ENCODE measurements around the gene CCDC47. TPM values are rescaled to one million over a fixed set of nuclear protein-coding genes. Genes with fewer than 3 reads are reported as not detected.
A peak's percentile ranks its signal among the peaks of the same experiment; 100 is the strongest.

Gene CCDC47
- total RNA-seq, 1 donor from 2014 or later = 92.8 TPM

DNA sequence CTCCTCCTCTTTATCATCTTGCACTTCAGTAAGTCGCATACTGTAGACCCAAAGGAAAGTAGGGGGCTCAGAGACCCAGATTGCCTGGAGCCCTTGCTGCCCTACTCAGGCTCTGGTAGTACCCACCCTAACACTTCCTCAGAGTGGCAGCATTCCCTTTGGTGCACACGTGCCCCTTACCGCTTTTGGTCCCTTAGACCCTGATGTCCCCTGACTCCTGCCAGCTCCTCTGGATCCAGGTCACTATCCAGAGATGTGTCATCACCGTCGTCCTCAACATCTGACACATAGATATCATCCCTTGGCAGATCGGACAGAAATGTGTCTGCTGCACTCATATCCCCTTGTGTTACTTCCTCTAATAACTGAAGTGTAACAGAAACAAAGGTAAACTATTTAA is 48.4 kb upstream of the CCDC47 start:
- Histone ChIP-seq H3K27me3 (ENCODE audit: insufficient read depth, low read length) (no peaks in the 10 kb centered on the region), H2AFZ (ENCODE audit: low read depth, low read length) (no peak overlapping the region), H3K27ac (ENCODE audit: low read depth, low read length) (no peak overlapping the region), H3K9ac (ENCODE audit: low read length) (no peak overlapping the region), H3K4me1 (ENCODE audit: insufficient read depth, low read length) (peaks cover 7% of the 10 kb centered on the region), H3K36me3 (ENCODE audit: insufficient read depth, low read length) (peaks cover 76% of the 10 kb centered on the region), H4K20me1 (ENCODE audit: insufficient read depth, low read length) (peaks cover 64% of the 10 kb centered on the region), H3K4me3 (ENCODE audit: insufficient read depth, low read depth, low read length) (no peak overlapping the region), H3K79me2 (ENCODE audit: insufficient read depth, low read length) (peaks cover 76% of the 10 kb centered on the region), H3K9me3 (ENCODE audit: insufficient read depth, low read depth, low read length) (no peaks in the 10 kb centered on the region), H3K4me2 (ENCODE audit: low read length) (no peak overlapping the region)
- H3K4me3 Mint-ChIP-seq (ENCODE audit: unreplicated experiment) = no peak overlapping the region
- peaks cover 46% of the 10 kb centered on the region for H3K36me3 Mint-ChIP-seq (ENCODE audit: low read depth, unreplicated experiment)
- FAIRE-seq (no peak), DNase-seq (ENCODE audit: low read depth) (no peak)
- TF ChIP-seq, protein P1, sequence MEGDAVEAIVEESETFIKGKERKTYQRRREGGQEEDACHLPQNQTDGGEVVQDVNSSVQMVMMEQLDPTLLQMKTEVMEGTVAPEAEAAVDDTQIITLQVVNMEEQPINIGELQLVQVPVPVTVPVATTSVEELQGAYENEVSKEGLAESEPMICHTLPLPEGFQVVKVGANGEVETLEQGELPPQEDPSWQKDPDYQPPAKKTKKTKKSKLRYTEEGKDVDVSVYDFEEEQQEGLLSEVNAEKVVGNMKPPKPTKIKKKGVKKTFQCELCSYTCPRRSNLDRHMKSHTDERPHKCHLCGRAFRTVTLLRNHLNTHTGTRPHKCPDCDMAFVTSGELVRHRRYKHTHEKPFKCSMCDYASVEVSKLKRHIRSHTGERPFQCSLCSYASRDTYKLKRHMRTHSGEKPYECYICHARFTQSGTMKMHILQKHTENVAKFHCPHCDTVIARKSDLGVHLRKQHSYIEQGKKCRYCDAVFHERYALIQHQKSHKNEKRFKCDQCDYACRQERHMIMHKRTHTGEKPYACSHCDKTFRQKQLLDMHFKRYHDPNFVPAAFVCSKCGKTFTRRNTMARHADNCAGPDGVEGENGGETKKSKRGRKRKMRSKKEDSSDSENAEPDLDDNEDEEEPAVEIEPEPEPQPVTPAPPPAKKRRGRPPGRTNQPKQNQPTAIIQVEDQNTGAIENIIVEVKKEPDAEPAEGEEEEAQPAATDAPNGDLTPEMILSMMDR (IDR thresholded peaks at IDR 0.05; ENCODE audit: insufficient read depth, low read depth, low read length) = no peak
- no peak for TF ChIP-seq EZH2 (IDR thresholded peaks at IDR 0.05; ENCODE audit: insufficient read depth, low read length)
- peaks cover 16% of the 10 kb centered on the region for H3K4me1 Mint-ChIP-seq (ENCODE audit: low read depth, unreplicated experiment)
- H3K27me3 Mint-ChIP-seq (ENCODE audit: low read depth, unreplicated experiment) = no peaks in the 10 kb centered on the region
- no peaks in the 10 kb centered on the region for H3K9me3 Mint-ChIP-seq (ENCODE audit: unreplicated experiment)
- peak overlapping the region; percentile 70 for H3K27ac Mint-ChIP-seq (ENCODE audit: unreplicated experiment)

DNA sequence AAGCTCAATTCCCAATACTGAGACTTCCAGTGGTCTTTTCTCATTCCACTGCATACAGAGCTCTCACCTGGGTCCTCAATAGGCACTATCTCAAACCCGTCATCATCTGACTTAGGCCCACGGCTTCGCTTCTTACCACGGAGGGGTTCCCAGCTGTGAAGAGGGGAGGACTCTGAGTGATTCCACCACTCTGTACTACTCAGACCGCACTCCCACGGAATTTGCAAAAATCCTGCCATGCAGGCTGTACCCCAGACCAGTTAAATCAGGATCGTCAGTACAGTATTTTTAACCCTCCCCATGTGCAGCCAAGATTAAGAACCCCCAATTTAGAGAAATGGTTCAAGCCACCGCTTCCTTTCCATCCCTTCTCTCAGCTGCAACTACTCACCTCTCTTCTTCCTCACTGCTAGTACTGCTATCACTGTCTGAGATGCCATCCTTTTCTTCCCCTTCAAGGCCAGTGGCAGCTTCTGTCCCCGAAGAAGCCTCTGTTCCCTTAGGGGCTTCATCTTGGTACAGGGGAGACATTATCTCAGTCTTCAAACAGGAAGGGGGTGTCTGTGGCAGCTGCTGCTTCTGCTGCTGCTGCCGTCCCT is 47.7 kb upstream of the CCDC47 start:
- H2AFZ ChIP-seq (ENCODE audit: low read depth, low read length) = no peak overlapping the region
- DNase-seq (ENCODE audit: low read depth) (no peak), FAIRE-seq (no peak)
- H3K9ac ChIP-seq (ENCODE audit: low read length) = no peak overlapping the region
- Mint-ChIP-seq H3K9me3 (ENCODE audit: unreplicated experiment) (no peaks in the 10 kb centered on the region), H3K4me1 (ENCODE audit: low read depth, unreplicated experiment) (peaks cover 15% of the 10 kb centered on the region), H3K27me3 (ENCODE audit: low read depth, unreplicated experiment) (no peaks in the 10 kb centered on the region), H3K4me3 (ENCODE audit: unreplicated experiment) (no peak overlapping the region), H3K36me3 (ENCODE audit: low read depth, unreplicated experiment) (peaks cover 49% of the 10 kb centered on the region), H3K27ac (ENCODE audit: unreplicated experiment) (peak overlapping the region; percentile 15)
- H3K79me2 ChIP-seq (ENCODE audit: insufficient read depth, low read length) = peaks cover 69% of the 10 kb centered on the region
- peaks cover 5% of the 10 kb centered on the region for H3K4me1 ChIP-seq (ENCODE audit: insufficient read depth, low read length)
- H3K27ac ChIP-seq (ENCODE audit: low read depth, low read length) = no peak overlapping the region
- H4K20me1 ChIP-seq (ENCODE audit: insufficient read depth, low read length) = peaks cover 65% of the 10 kb centered on the region
- H3K27me3 ChIP-seq (ENCODE audit: insufficient read depth, low read length) = no peaks in the 10 kb centered on the region
- H3K36me3 ChIP-seq (ENCODE audit: insufficient read depth, low read length) = peaks cover 84% of the 10 kb centered on the region
- no peak for TF ChIP-seq EZH2 (IDR thresholded peaks at IDR 0.05; ENCODE audit: insufficient read depth, low read length)
- TF ChIP-seq, protein P1 (IDR thresholded peaks at IDR 0.05; ENCODE audit: insufficient read depth, low read depth, low read length) = no peak
- H3K9me3 ChIP-seq (ENCODE audit: insufficient read depth, low read depth, low read length) = no peaks in the 10 kb centered on the region
- no peak overlapping the region for H3K4me3 ChIP-seq (ENCODE audit: insufficient read depth, low read depth, low read length)
- no peak overlapping the region for H3K4me2 ChIP-seq (ENCODE audit: low read length)
